ENCODE results near the gene TH.

The TH gene

GRCh38 chr11:2156416-2157182 is 15.0 kb downstream of the TH start:
- DNase-seq (ENCODE audit: low read depth) = peak; percentile 51
- no peak overlapping the region for H3K4me3 ChIP-seq (ENCODE audit: low read depth, low read length)
- peak; percentile 94 for TF ChIP-seq CTCF (IDR thresholded peaks at IDR 0.05; ENCODE audit: control insufficient read depth, extremely low read depth, insufficient read depth)

GRCh38 chr11:2155511-2155910 is 16.1 kb downstream of the TH start:
- TF ChIP-seq CTCF (IDR thresholded peaks at IDR 0.05; ENCODE audit: control insufficient read depth, extremely low read depth, insufficient read depth) = no peak
- DNase-seq (ENCODE audit: low read depth) = no peak
- no peak overlapping the region for H3K4me3 ChIP-seq (ENCODE audit: low read depth, low read length)

GRCh38 chr11:2154889-2155288 is 16.7 kb downstream of the TH start:
- no peak for TF ChIP-seq CTCF (IDR thresholded peaks at IDR 0.05; ENCODE audit: control insufficient read depth, extremely low read depth, insufficient read depth)
- no peak for DNase-seq (ENCODE audit: low read depth)
- H3K4me3 ChIP-seq (ENCODE audit: low read depth, low read length) = no peak overlapping the region

- DNase-seq (ENCODE audit: low read depth) = no peak
- H3K4me3 ChIP-seq (ENCODE audit: low read depth, low read length) = no peak overlapping the region
- TF ChIP-seq CTCF (IDR thresholded peaks at IDR 0.05; ENCODE audit: control insufficient read depth, extremely low read depth, insufficient read depth) = no peak
Observed at GRCh38 chr11:2154195-2154585, 17.4 kb downstream of the TH start.

GRCh38 chr11:2153581-2154194 is 17.9 kb downstream of the TH start:
- TF ChIP-seq CTCF (IDR thresholded peaks at IDR 0.05; ENCODE audit: control insufficient read depth, extremely low read depth, insufficient read depth) = no peak
- no peak overlapping the region for H3K4me3 ChIP-seq (ENCODE audit: low read depth, low read length)
- DNase-seq (ENCODE audit: low read depth) = no peak

GRCh38 chr11:2151500-2152257 is 19.9 kb downstream of the TH start:
- DNase-seq (ENCODE audit: low read depth) = peak; percentile 49
- TF ChIP-seq CTCF (IDR thresholded peaks at IDR 0.05; ENCODE audit: control insufficient read depth, extremely low read depth, insufficient read depth) = peak; percentile 92
- H3K4me3 ChIP-seq (ENCODE audit: low read depth, low read length) = no peak overlapping the region

Data from LNCaP clone FGC (cell line).